MV-4-11 (cell line): ENCODE results near the gene PPIL4.

ENCODE experiments used
- DNase-seq: peaks from one replicate; lab custom pipeline; 2025; lab: John Stamatoyannopoulos, UW

Gene PPIL4

DNA sequence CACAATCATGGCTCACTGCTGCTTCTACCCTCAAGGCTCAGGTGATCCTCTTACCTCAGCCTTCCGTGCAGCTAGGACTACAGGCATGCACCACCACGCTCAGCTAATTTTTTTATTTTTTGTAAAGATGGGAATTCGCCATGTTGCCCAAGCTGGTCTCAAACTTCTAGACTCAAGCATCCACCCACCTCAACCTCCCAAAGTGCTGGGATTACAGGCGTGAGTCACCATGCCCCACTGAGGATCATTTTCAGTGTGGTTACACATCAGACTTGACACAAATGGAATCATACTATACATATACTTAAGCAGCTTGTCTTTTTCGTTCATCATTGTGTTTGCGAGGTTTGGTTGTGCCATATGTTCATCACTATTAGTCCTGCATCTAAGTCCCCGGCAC lies 87.6 kb downstream of the PPIL4 start:
- no peak for DNase-seq

DNA sequence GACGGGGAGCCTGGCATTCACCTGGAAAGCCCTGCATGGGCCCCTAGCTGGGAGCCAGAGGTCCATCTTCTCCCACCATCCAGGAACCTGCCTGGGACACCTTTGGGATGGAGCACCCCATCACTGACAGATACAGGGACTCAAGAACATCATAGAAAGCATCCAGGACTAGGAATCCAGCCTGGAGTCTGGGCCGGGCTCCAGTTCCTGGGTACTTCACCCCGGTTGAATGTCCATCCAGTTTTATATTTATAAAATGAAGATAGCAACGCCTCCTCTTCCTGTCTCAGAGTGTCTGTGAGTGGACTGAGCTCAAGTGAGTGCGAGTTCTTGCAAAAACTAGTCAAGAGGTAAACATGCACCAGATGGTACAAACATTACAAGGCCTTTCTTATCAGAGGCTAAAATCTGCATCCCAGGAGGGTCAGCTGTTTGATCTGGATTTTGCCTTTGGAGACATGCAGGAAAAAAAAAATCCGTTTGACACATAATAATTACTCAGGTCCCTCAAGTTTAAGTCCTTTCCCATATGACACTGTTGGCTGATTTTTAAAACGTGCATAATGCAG lies 88.4 kb downstream of the PPIL4 start:
- no peak for DNase-seq

DNA sequence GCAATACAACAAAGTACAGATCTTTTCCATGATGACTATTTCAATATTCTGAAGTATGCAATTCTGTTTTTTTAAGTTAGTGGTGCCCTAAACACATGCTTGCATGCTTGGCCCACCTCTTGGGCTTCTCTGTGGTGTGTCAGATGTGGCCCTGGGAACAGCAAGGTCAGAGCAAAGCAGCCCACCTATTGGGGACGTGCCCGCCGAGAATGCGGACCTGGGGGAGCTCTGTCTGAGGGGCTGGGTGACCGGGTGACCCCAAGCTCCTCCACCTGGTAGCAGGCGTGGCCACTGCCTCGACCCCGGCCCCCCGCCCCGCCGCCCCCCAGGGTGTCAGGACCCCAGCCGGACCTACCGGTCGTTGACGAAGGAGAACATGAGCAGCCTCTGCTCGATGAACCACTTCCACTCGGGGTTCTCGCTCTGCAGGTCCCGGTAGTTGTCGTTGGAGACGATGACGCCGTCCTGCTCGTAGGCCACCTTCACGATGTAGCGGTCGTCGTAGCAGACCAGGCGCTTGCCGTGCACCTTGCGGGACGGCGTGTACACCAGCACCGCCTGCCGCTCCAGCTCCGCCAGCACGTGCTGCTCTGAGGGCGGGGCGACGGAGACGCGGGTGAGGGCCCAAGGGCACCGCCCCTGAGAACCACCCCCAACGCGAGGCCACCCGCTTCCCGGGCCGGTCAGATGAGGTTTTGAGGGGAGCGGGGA lies 89.4 kb downstream of the PPIL4 start:
- DNase-seq, result no peak

GRCh38 chr6:149455031-149455732 lies 90.7 kb downstream of the PPIL4 start:
- no peak for DNase-seq
